OCI-LY1 (cell line): Measurements from ENCODE around the gene ZMYM4.

ENCODE experiments used
- H2AFZ ChIP-seq: fragments of 200-600 bp; sonication (generic), shearing (Covaris generic); 2 replicates; pipeline ENCODE4 v1.6.0; 2014; ENCODE audit warnings: antibody characterized with exemption, mild to moderate bottlenecking, low read length
- H3F3A ChIP-seq: fragments of 200-600 bp; sonication (generic), shearing (Covaris generic); 2 replicates; pipeline ENCODE4 v1.6.0; 2014; ENCODE audit warnings: mild to moderate bottlenecking, antibody characterized with exemption, low read length, moderate library complexity; ENCODE audit not compliant: insufficient read depth
- H3K27ac ChIP-seq: fragments of 200-600 bp; sonication (generic); 2 replicates; pipeline ENCODE4 v1.5.1; 2014; ENCODE audit warnings: low read length, mixed run types, mild to moderate bottlenecking, low read depth; ENCODE audit not compliant: poor library complexity, severe bottlenecking
- H3K27me3 ChIP-seq: fragments of 200-600 bp; sonication (generic); 2 replicates; pipeline ENCODE4 v1.6.0; 2014; ENCODE audit warnings: antibody characterized with exemption, mild to moderate bottlenecking, low read length, moderate library complexity; ENCODE audit not compliant: insufficient read depth
- H3K36me3 ChIP-seq: fragments of 200-600 bp; sonication (generic); 2 replicates; pipeline ENCODE4 v1.6.1; 2014; ENCODE audit warnings: mild to moderate bottlenecking, antibody characterized with exemption, low read length, moderate library complexity, mixed read lengths; ENCODE audit not compliant: insufficient read depth
- H3K4me1 ChIP-seq: fragments of 200-600 bp; sonication (generic); 2 replicates; pipeline ENCODE4 v1.5.1; 2014; ENCODE audit warnings: mild to moderate bottlenecking, low read length, moderate library complexity; ENCODE audit not compliant: insufficient read depth, severe bottlenecking
- H3K4me2 ChIP-seq: fragments of 200-600 bp; sonication (generic), shearing (Covaris generic); 2 replicates; pipeline ENCODE4 v1.6.1; 2014; ENCODE audit warnings: low read length
- H3K4me3 ChIP-seq: fragments of 200-600 bp; sonication (generic); 2 replicates; pipeline ENCODE4 v1.5.1; 2014; ENCODE audit warnings: low read length, low read depth, mild to moderate bottlenecking, mixed read lengths; ENCODE audit not compliant: poor library complexity, severe bottlenecking
- H3K79me2 ChIP-seq: fragments of 200-600 bp; shearing (Covaris generic); 2 replicates; pipeline ENCODE4 v1.6.1; 2016; ENCODE audit warnings: mixed run types, low read length, mixed read lengths; ENCODE audit not compliant: insufficient read depth
- H3K9ac ChIP-seq: fragments of 200-600 bp; sonication (generic), shearing (Covaris generic); 2 replicates; pipeline ENCODE4 v1.6.1; 2014; ENCODE audit warnings: mild to moderate bottlenecking, low read length, mixed read lengths
- H3K9me2 ChIP-seq: fragments of 200-600 bp; sonication (generic), shearing (Covaris generic); 2 replicates; pipeline ENCODE4 v1.6.1; 2014; ENCODE audit warnings: low read depth, mild to moderate bottlenecking, low read length, mixed read lengths
- H3K9me3 ChIP-seq: fragments of 200-600 bp; shearing (Covaris generic); 2 replicates; pipeline ENCODE4 v1.6.1; 2014; ENCODE audit warnings: low read length, mixed read lengths
- H4K20me1 ChIP-seq: fragments of 200-600 bp; sonication (generic), shearing (Covaris generic); 2 replicates; pipeline ENCODE4 v1.6.0; 2016; ENCODE audit warnings: mild to moderate bottlenecking, low read length; ENCODE audit not compliant: insufficient read depth
- EZH2 ChIP-seq: fragments of 200-600 bp; sonication (generic), shearing (Covaris generic); IDR thresholded peaks from 2 replicates; pipeline ENCODE4 v1.8.0; 2017; ENCODE audit warnings: borderline replicate concordance, mixed run types, mild to moderate bottlenecking, antibody characterized with exemption, low read length, moderate library complexity, mixed read lengths
- TF ChIP-seq, protein P1 (sequence below): fragments of 200-600 bp; sonication (generic), shearing (Covaris generic); IDR thresholded peaks from 2 replicates; pipeline ENCODE4 v1.5.1; 2017; ENCODE audit warnings: mild to moderate bottlenecking, antibody characterized with exemption, low read length, moderate library complexity, mixed read lengths

Gene ZMYM4

GRCh38 chr1:35407743-35408142 is 139.2 kb downstream of the ZMYM4 start:
- Histone ChIP-seq H3K4me2 (no peak overlapping the region), H3K9me3 (no peaks in the 10 kb centered on the region), H3K4me1 (no peaks in the 10 kb centered on the region), H3F3A (0 out of 2 replicates have a peak, but pooled peaks cover 3% of the 10 kb centered on the region), H4K20me1 (no peaks in the 10 kb centered on the region), H3K27ac (no peak overlapping the region), H3K9me2 (no peaks in the 10 kb centered on the region), H3K27me3 (no peaks in the 10 kb centered on the region), H3K79me2 (no peaks in the 10 kb centered on the region), H3K4me3 (no peak overlapping the region), H3K36me3 (peaks cover 56% of the 10 kb centered on the region), H3K9ac (no peak overlapping the region), H2AFZ (no peak overlapping the region)
- TF ChIP-seq EZH2 = no peak
- TF ChIP-seq, protein P1, sequence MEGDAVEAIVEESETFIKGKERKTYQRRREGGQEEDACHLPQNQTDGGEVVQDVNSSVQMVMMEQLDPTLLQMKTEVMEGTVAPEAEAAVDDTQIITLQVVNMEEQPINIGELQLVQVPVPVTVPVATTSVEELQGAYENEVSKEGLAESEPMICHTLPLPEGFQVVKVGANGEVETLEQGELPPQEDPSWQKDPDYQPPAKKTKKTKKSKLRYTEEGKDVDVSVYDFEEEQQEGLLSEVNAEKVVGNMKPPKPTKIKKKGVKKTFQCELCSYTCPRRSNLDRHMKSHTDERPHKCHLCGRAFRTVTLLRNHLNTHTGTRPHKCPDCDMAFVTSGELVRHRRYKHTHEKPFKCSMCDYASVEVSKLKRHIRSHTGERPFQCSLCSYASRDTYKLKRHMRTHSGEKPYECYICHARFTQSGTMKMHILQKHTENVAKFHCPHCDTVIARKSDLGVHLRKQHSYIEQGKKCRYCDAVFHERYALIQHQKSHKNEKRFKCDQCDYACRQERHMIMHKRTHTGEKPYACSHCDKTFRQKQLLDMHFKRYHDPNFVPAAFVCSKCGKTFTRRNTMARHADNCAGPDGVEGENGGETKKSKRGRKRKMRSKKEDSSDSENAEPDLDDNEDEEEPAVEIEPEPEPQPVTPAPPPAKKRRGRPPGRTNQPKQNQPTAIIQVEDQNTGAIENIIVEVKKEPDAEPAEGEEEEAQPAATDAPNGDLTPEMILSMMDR = no peak

GRCh38 chr1:35408925-35409324 is 140.4 kb downstream of the ZMYM4 start:
- no peaks in the 10 kb centered on the region for H4K20me1 ChIP-seq
- 0 out of 2 replicates have a peak, but pooled peaks cover 3% of the 10 kb centered on the region for H3F3A ChIP-seq
- H3K79me2 ChIP-seq = no peaks in the 10 kb centered on the region
- no peak overlapping the region for H2AFZ ChIP-seq
- H3K27ac ChIP-seq = no peak overlapping the region
- H3K4me1 ChIP-seq = no peaks in the 10 kb centered on the region
- no peak for TF ChIP-seq EZH2
- TF ChIP-seq, protein P1 = no peak
- H3K4me2 ChIP-seq = no peak overlapping the region
- no peaks in the 10 kb centered on the region for H3K27me3 ChIP-seq
- no peak overlapping the region for H3K4me3 ChIP-seq
- no peak overlapping the region for H3K9ac ChIP-seq
- H3K36me3 ChIP-seq = peaks cover 57% of the 10 kb centered on the region
- H3K9me3 ChIP-seq = no peaks in the 10 kb centered on the region
- no peaks in the 10 kb centered on the region for H3K9me2 ChIP-seq

GRCh38 chr1:35426097-35426586 is 157.6 kb downstream of the ZMYM4 start:
- H3K4me2 ChIP-seq = no peak overlapping the region
- H3K27me3 ChIP-seq = no peaks in the 10 kb centered on the region
- H3K79me2 ChIP-seq = no peaks in the 10 kb centered on the region
- H3K9ac ChIP-seq = no peak overlapping the region
- peak overlapping the region; percentile 18 for H3K27ac ChIP-seq
- no peak overlapping the region for H2AFZ ChIP-seq
- TF ChIP-seq EZH2 = no peak
- TF ChIP-seq, protein P1 = no peak
- no peaks in the 10 kb centered on the region for H3K9me2 ChIP-seq
- H3K4me3 ChIP-seq = no peak overlapping the region
- no peaks in the 10 kb centered on the region for H3F3A ChIP-seq
- no peaks in the 10 kb centered on the region for H4K20me1 ChIP-seq
- H3K4me1 ChIP-seq = no peaks in the 10 kb centered on the region
- peaks cover 24% of the 10 kb centered on the region for H3K36me3 ChIP-seq
- H3K9me3 ChIP-seq = no peaks in the 10 kb centered on the region
